ENCODE results near the gene BNC2.

GRCh38 chr9:16668734-16669295 lies 201.7 kb downstream of the BNC2 start:
- TF ChIP-seq, protein P1, sequence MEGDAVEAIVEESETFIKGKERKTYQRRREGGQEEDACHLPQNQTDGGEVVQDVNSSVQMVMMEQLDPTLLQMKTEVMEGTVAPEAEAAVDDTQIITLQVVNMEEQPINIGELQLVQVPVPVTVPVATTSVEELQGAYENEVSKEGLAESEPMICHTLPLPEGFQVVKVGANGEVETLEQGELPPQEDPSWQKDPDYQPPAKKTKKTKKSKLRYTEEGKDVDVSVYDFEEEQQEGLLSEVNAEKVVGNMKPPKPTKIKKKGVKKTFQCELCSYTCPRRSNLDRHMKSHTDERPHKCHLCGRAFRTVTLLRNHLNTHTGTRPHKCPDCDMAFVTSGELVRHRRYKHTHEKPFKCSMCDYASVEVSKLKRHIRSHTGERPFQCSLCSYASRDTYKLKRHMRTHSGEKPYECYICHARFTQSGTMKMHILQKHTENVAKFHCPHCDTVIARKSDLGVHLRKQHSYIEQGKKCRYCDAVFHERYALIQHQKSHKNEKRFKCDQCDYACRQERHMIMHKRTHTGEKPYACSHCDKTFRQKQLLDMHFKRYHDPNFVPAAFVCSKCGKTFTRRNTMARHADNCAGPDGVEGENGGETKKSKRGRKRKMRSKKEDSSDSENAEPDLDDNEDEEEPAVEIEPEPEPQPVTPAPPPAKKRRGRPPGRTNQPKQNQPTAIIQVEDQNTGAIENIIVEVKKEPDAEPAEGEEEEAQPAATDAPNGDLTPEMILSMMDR (IDR thresholded peaks at IDR 0.05): no peak
- no peak for TF ChIP-seq POLR2AphosphoS5 (IDR thresholded peaks at IDR 0.05; ENCODE audit: low read depth, low read length)

All from Panc1 (cell line).